Uterus (tissue), 4 donors: Measurements from ENCODE around the gene PDLIM1. TPM values are rescaled to one million over a fixed set of nuclear protein-coding genes. Genes with fewer than 3 reads are reported as not detected.

ENCODE experiments used
- DNase-seq, 2 donors: peaks; one replicate each; pipeline ENCODE4 v3.0.0-alpha.2; 2019 to 2020
- H3K27ac ChIP-seq, 2 donors: fragments of 200-600 bp; sonication (generic); 1 replicate in 1 of 2; 2 replicates in 1 of 2; pipeline ENCODE4 v1.5.1; 2016 to 2018
- H3K27me3 ChIP-seq, 2 donors: fragments of 200-600 bp; sonication (generic); one replicate each; pipeline ENCODE4 v1.5.1; 2018 to 2019; ENCODE audit warnings: control low read depth in 1 of 2
- H3K36me3 ChIP-seq, 2 donors: fragments of 200-600 bp; sonication (generic); one replicate each; pipeline ENCODE4 v1.5.1; 2019; ENCODE audit warnings: control low read depth in 1 of 2
- H3K4me1 ChIP-seq, 2 donors: fragments of 200-600 bp; sonication (generic); one replicate each; pipeline ENCODE4 v1.5.1; 2018 to 2019; ENCODE audit warnings: control low read depth in 1 of 2
- H3K4me3 ChIP-seq, 2 donors: fragments of 200-600 bp; sonication (generic); 1 replicate in 1 of 2; 2 replicates in 1 of 2; pipeline ENCODE4 v1.5.1; 2018 to 2019; ENCODE audit warnings: mild to moderate bottlenecking in 1 of 2
- H3K9me3 ChIP-seq, 2 donors: fragments of 200-600 bp; sonication (generic); one replicate each; pipeline ENCODE4 v1.5.1; 2019; ENCODE audit warnings: control low read depth in 1 of 2
- POLR2A ChIP-seq, 2 donors: fragments of 450-650 bp; IDR thresholded peaks; one replicate each; pipeline ENCODE4 v1.6.1; 2016; ENCODE audit warnings: antibody characterized with exemption in 2 of 2, mild to moderate bottlenecking in 1 of 2, moderate library complexity in 1 of 2
- intact Hi-C: fragments of 100-400 bp; cut with DNase I; formaldehyde crosslinking; loops from one replicate; pipeline ENCODE4 v1.15.1; 2023; ENCODE audit warnings: low total_unique reads
- total RNA-seq, 4 donors: library from RNA; depleted of rRNA in 3 of 4; stranded (reverse); fragments of >200 nt in 3 of 4; gene quantifications; one replicate each; pipeline versions ENCODE4 v1.1.0 to v1.2.4, GENCODE V29; 2014 to 2023
- TF ChIP-seq, protein P1 (sequence below), 4 experiments: fragments of 200-600 bp in 2 of 4; fragments of 450-650 bp in 2 of 4; sonication (generic) in 2 of 4; IDR thresholded peaks; one replicate each; pipeline ENCODE4 v1.5.1; 2016 to 2019; ENCODE audit warnings: antibody characterized with exemption in 4 of 4, mild to moderate bottlenecking in 2 of 4, moderate library complexity in 1 of 4
- donor health status: DM: yes; HTN: yes; CAD: no.

The PDLIM1 gene
- total RNA-seq, 4 donors from 2014 or later, result 14.0 to 192 (median 86.7) TPM

DNA sequence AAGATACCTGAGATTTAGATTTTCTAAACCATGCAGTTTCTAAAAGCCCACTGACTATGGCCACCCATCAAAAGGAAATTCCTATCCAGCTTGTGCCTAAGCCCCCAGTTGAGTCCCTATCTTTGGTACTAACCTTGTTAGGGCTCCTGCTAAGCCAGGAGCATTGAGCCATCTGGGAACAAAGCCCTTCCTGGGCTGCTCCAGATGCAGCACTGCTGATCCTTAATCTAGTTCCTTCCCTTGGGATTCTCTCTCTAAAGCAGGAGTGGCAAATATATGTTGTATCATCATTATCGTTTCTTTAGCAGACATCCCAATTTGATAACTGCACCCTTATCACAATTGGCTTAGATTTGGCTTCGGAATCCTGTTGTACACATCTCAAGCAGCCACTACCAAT, 24.7 kb upstream of the PDLIM1 start:
- no peaks in the 10 kb centered on the region for H3K4me1 ChIP-seq
- no peak overlapping the region for H3K27ac ChIP-seq
- no peaks in the 10 kb centered on the region for H3K36me3 ChIP-seq
- no peaks in the 10 kb centered on the region for H3K27me3 ChIP-seq
- no peak for DNase-seq
- TF ChIP-seq, protein P1, sequence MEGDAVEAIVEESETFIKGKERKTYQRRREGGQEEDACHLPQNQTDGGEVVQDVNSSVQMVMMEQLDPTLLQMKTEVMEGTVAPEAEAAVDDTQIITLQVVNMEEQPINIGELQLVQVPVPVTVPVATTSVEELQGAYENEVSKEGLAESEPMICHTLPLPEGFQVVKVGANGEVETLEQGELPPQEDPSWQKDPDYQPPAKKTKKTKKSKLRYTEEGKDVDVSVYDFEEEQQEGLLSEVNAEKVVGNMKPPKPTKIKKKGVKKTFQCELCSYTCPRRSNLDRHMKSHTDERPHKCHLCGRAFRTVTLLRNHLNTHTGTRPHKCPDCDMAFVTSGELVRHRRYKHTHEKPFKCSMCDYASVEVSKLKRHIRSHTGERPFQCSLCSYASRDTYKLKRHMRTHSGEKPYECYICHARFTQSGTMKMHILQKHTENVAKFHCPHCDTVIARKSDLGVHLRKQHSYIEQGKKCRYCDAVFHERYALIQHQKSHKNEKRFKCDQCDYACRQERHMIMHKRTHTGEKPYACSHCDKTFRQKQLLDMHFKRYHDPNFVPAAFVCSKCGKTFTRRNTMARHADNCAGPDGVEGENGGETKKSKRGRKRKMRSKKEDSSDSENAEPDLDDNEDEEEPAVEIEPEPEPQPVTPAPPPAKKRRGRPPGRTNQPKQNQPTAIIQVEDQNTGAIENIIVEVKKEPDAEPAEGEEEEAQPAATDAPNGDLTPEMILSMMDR (IDR thresholded peaks at IDR 0.05), result no peak
- no peak for TF ChIP-seq POLR2A (IDR thresholded peaks at IDR 0.05)
- H3K9me3 ChIP-seq, result no peaks in the 10 kb centered on the region
- H3K4me3 ChIP-seq, result no peak overlapping the region
- intact Hi-C loops, result no loop called here

DNA sequence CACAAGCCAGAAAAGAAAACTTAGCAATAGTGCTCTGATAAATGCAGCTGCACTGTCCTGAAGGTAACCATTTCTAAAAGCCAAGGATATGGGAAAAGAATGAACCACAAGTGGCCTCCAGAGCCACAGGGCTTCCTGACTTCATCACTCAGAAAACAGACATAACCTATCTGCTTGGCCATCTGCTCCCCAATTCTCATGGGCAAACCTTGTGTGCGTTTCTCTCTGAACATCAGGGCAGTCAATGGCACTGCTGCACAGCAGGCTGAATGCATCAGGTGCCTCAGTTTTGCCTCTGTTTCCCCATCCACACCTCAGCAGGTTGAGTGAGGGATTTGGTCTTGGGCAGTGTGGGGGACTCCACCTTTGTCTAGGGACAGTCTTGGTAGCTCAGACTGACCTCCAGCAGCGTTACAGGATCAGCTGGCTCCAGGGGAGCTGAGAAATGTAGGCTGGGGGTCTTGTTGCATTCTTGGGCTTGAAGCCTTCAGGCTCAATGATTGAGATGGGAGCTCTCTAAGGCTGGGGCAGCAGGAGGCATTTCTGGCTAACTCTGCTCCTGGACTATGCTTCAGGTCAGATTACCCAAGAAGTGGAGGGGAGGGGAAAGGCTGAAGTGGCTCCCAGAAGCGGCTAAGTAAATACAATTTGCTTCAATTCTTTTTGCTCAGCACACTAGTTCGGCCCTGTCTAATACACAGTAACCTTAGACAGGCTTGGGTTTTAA, 23.6 kb upstream of the PDLIM1 start:
- intact Hi-C loops, result no loop called here
- TF ChIP-seq POLR2A (IDR thresholded peaks at IDR 0.05), result no peak
- TF ChIP-seq, protein P1 (IDR thresholded peaks at IDR 0.05), result no peak
- no peaks in the 10 kb centered on the region for H3K9me3 ChIP-seq
- H3K27me3 ChIP-seq, result no peaks in the 10 kb centered on the region
- DNase-seq, result no peak
- H3K4me1 ChIP-seq, result no peaks in the 10 kb centered on the region
- no peak overlapping the region for H3K27ac ChIP-seq
- no peaks in the 10 kb centered on the region for H3K36me3 ChIP-seq
- H3K4me3 ChIP-seq, result no peak overlapping the region

- no peak for DNase-seq
- no peak overlapping the region for H3K4me3 ChIP-seq
- no peak for TF ChIP-seq POLR2A (IDR thresholded peaks at IDR 0.05)
- TF ChIP-seq, protein P1 (IDR thresholded peaks at IDR 0.05), result no peak
- H3K27ac ChIP-seq, result no peak overlapping the region
- H3K27me3 ChIP-seq, result no peaks in the 10 kb centered on the region
- H3K9me3 ChIP-seq, result no peaks in the 10 kb centered on the region
- no peaks in the 10 kb centered on the region for H3K36me3 ChIP-seq
- no peaks in the 10 kb centered on the region for H3K4me1 ChIP-seq
- intact Hi-C loops, result no loop called here
These were observed 22.2 kb upstream of the PDLIM1 start for GRCh38 chr10:95312986-95313495.

GRCh38 chr10:95312257-95312656, 21.5 kb upstream of the PDLIM1 start:
- H3K27me3 ChIP-seq, result no peaks in the 10 kb centered on the region
- no peaks in the 10 kb centered on the region for H3K4me1 ChIP-seq
- peak overlapping the region in 1 of 2 donors; percentile 17 for H3K27ac ChIP-seq
- H3K9me3 ChIP-seq, result no peaks in the 10 kb centered on the region
- no peak for DNase-seq
- intact Hi-C loops, result no loop called here
- no peaks in the 10 kb centered on the region for H3K36me3 ChIP-seq
- no peak for TF ChIP-seq POLR2A (IDR thresholded peaks at IDR 0.05)
- TF ChIP-seq, protein P1 (IDR thresholded peaks at IDR 0.05), result no peak
- no peak overlapping the region for H3K4me3 ChIP-seq

DNA sequence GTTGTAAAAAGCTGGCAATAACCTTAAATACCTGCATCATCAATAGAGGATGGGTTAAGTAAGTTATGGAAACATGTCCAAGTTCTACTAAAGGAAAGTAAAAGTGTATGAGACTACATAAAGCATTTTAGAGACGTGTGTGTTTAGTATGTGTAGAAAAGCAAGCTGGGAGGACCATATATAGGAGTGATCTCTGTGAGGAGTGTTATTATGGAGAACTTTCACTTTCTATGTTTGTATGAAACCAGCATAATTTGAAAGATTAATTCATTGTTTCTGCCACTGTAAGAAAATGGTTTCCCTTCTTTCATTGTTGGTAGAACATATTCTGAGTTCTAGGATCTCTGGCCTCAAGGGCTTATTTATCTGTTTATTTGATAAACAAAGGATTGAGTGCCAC, 19.2 kb upstream of the PDLIM1 start:
- TF ChIP-seq, protein P1 (IDR thresholded peaks at IDR 0.05), result no peak
- TF ChIP-seq POLR2A (IDR thresholded peaks at IDR 0.05), result no peak
- no peaks in the 10 kb centered on the region for H3K36me3 ChIP-seq
- no peaks in the 10 kb centered on the region for H3K4me1 ChIP-seq
- no peak for DNase-seq
- H3K4me3 ChIP-seq, result no peak overlapping the region
- intact Hi-C loops, result no loop called here
- peak overlapping the region in 1 of 2 donors; percentile 77 for H3K27ac ChIP-seq
- H3K27me3 ChIP-seq, result no peaks in the 10 kb centered on the region
- H3K9me3 ChIP-seq, result no peaks in the 10 kb centered on the region
